ENCODE measurements around the gene PANX2. TPM values are rescaled to one million over a fixed set of nuclear protein-coding genes. Genes with fewer than 3 reads are reported as not detected.

PANX2 gene
- total and polyA plus RNA-seq, 5 donors from 2014 or later, result not detected

DNA sequence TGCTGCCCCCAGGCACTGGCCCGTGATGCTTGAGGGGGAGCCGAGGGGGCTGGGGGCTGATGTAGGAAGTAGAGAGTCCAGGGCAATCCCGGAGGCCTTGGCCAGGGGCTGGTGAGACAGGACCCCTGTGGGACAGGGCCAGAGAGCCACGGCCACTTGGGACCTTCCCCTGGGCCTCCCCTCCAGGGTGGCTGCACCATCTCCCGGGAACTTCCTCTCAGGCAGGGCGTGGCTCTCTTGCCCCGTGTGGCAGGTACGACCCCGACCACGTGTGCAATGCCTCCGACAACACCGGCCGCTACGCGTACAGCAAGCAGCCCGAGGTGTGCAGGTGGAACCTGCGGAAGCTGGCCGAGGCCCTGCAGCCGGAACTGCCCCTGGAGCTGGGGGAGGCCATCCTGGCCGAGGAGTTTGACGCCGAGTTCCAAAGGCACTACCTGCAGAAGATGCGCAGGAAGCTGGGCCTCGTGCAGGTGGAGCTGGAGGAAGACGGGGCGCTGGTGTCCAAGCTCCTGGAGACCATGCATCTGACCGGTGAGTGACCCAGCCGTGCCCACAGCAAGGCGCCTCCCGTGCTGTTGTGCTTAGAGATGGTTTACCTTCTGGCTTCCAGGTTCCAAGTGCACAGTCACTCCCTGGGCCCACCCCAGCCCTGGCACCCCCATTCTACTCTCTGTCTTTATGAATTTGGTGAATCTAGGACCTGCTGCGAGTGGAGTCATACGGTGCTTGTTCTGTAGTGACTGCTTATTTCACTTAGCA, 40.0 kb downstream of the PANX2 start:
- H3K27me3 ChIP-seq (ENCODE audit: control insufficient read depth, insufficient read depth, low read length), result no peaks in the 10 kb centered on the region
- H3K9me3 Mint-ChIP-seq, result no peaks in the 10 kb centered on the region
- H3K4me1 Mint-ChIP-seq, result peaks cover 12 to 27% (median 19%) of the 10 kb centered on the region in 4 donors
- no peak for ATAC-seq (ENCODE audit: low read depth in 2 of 2)
- H3K36me3 Mint-ChIP-seq, result peaks cover 22% of the 10 kb centered on the region
- no peak overlapping the region for H3K27ac Mint-ChIP-seq
- no peak overlapping the region for H3K4me3 ChIP-seq (ENCODE audit: low read depth, low read length)
- no peaks in the 10 kb centered on the region for H3K9me3 ChIP-seq (ENCODE audit: control insufficient read depth in 2 of 2, low read length in 2 of 2)
- H3K4me3 Mint-ChIP-seq, result peak overlapping the region in 1 of 4 donors; percentile 35
- H3K4me1 ChIP-seq (ENCODE audit: control insufficient read depth, insufficient read depth, low read length, poor library complexity, severe bottlenecking), result peaks cover 8% of the 10 kb centered on the region
- DNase-seq, result no peak
- no peaks in the 10 kb centered on the region for H3K27me3 Mint-ChIP-seq
- H3K27ac ChIP-seq (ENCODE audit: insufficient read depth, low read length, poor library complexity, severe bottlenecking), result no peak overlapping the region
- H3K36me3 ChIP-seq (ENCODE audit: control insufficient read depth, insufficient read depth, low read length), result peaks cover 50% of the 10 kb centered on the region

DNA sequence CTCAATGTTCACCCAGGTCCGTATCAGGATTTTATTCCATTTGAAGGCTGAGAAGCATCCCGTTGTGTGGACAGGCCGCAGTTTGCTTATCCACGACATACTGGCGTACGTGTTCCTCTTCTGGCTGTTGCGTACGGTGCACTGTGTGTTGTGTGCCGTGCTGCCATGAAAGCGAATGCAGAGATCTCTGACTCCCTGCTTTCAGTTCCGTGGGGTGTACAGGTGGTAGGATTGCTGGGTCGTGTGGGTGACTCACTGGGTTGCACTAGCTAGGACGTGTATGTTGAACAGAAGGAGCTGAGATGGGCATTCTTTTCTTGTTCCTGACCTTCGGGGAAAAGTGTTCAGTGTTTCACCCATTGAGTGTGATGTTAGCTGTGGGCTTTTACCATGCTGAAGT, 40.6 kb downstream of the PANX2 start:
- ATAC-seq (ENCODE audit: low read depth in 2 of 2) (no peak), DNase-seq (no peak)
- peak overlapping the region in 1 of 4 donors; percentile 35 for H3K4me3 Mint-ChIP-seq
- Histone ChIP-seq H3K4me3 (ENCODE audit: low read depth, low read length) (no peak overlapping the region), H3K9me3 (ENCODE audit: control insufficient read depth in 2 of 2, low read length in 2 of 2) (no peaks in the 10 kb centered on the region), H3K36me3 (ENCODE audit: control insufficient read depth, insufficient read depth, low read length) (peaks cover 56% of the 10 kb centered on the region), H3K27me3 (ENCODE audit: control insufficient read depth, insufficient read depth, low read length) (no peaks in the 10 kb centered on the region), H3K27ac (ENCODE audit: insufficient read depth, low read length, poor library complexity, severe bottlenecking) (no peak overlapping the region), H3K4me1 (ENCODE audit: control insufficient read depth, insufficient read depth, low read length, poor library complexity, severe bottlenecking) (peaks cover 8% of the 10 kb centered on the region)
- no peak overlapping the region for H3K27ac Mint-ChIP-seq
- H3K36me3 Mint-ChIP-seq, result peaks cover 28% of the 10 kb centered on the region
- no peaks in the 10 kb centered on the region for H3K9me3 Mint-ChIP-seq
- H3K27me3 Mint-ChIP-seq, result no peaks in the 10 kb centered on the region
- peaks cover 12 to 27% (median 19%) of the 10 kb centered on the region in 4 donors for H3K4me1 Mint-ChIP-seq

GRCh38 chr22:50213263-50213662, 42.7 kb downstream of the PANX2 start:
- no peaks in the 10 kb centered on the region for H3K9me3 ChIP-seq (ENCODE audit: control insufficient read depth in 2 of 2, low read length in 2 of 2)
- H3K27me3 Mint-ChIP-seq, result no peaks in the 10 kb centered on the region
- H3K36me3 Mint-ChIP-seq, result peaks cover 28% of the 10 kb centered on the region
- H3K36me3 ChIP-seq (ENCODE audit: control insufficient read depth, insufficient read depth, low read length), result peaks cover 53% of the 10 kb centered on the region
- ATAC-seq (ENCODE audit: low read depth in 2 of 2) (no peak), DNase-seq (no peak)
- no peaks in the 10 kb centered on the region for H3K27me3 ChIP-seq (ENCODE audit: control insufficient read depth, insufficient read depth, low read length)
- H3K27ac Mint-ChIP-seq, result peak overlapping the region in 1 of 3 donors; percentile 11
- peak overlapping the region in 1 of 4 donors; percentile 58 for H3K4me3 Mint-ChIP-seq
- H3K4me1 Mint-ChIP-seq, result peaks cover 12 to 25% (median 19%) of the 10 kb centered on the region in 4 donors
- no peak overlapping the region for H3K4me3 ChIP-seq (ENCODE audit: low read depth, low read length)
- no peaks in the 10 kb centered on the region for H3K9me3 Mint-ChIP-seq
- no peak overlapping the region for H3K27ac ChIP-seq (ENCODE audit: insufficient read depth, low read length, poor library complexity, severe bottlenecking)
- H3K4me1 ChIP-seq (ENCODE audit: control insufficient read depth, insufficient read depth, low read length, poor library complexity, severe bottlenecking), result peaks cover 8% of the 10 kb centered on the region

DNA sequence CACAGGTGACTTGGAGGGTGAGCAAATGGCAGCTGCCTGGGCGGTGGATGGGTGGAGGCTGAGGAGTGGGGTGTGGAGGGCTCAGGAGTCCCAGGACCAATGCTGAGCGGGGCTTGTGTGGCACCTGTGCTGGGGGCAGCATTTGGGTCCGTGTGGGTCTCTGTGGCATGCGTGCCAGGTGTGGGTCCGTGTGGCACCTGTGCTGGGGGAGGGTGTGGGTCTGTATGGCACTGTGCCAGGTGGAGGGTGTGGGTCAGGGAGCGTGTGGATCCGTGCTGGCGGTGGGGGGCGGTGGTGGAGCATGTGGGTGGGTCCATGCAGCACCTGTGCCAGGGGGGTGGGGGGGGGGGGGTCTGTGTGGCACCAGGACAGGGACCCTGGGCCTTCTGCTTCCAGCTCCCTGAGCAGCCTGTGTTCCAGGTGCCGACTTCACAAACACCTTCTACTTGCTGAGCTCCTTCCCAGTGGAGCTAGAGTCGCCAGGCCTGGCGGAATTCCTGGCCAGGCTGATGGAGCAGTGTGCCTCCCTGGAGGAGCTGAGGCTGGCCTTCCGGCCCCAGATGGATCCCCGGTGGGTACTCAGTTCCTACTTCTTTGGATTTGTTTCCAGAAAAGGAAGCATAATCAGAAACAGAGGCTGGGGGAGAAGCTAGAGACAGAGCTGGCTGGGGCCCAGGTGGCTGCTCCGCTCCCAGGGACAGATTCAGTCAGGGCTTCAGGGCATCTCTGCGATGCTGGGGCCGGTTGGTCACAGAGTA, 44.9 kb downstream of the PANX2 start:
- Histone ChIP-seq H3K9me3 (ENCODE audit: control insufficient read depth in 2 of 2, low read length in 2 of 2) (no peaks in the 10 kb centered on the region), H3K36me3 (ENCODE audit: control insufficient read depth, insufficient read depth, low read length) (peaks cover 56% of the 10 kb centered on the region), H3K4me3 (ENCODE audit: low read depth, low read length) (no peak overlapping the region), H3K27me3 (ENCODE audit: control insufficient read depth, insufficient read depth, low read length) (no peaks in the 10 kb centered on the region), H3K27ac (ENCODE audit: insufficient read depth, low read length, poor library complexity, severe bottlenecking) (no peak overlapping the region), H3K4me1 (ENCODE audit: control insufficient read depth, insufficient read depth, low read length, poor library complexity, severe bottlenecking) (no peaks in the 10 kb centered on the region)
- H3K27me3 Mint-ChIP-seq, result no peaks in the 10 kb centered on the region
- no peak overlapping the region for H3K27ac Mint-ChIP-seq
- peaks cover 24% of the 10 kb centered on the region for H3K36me3 Mint-ChIP-seq
- H3K4me1 Mint-ChIP-seq, result peaks cover 6 to 21% (median 14%) of the 10 kb centered on the region in 4 donors
- DNase-seq (no peak), ATAC-seq (ENCODE audit: low read depth in 2 of 2) (no peak)
- no peaks in the 10 kb centered on the region for H3K9me3 Mint-ChIP-seq
- H3K4me3 Mint-ChIP-seq, result no peak overlapping the region

DNA sequence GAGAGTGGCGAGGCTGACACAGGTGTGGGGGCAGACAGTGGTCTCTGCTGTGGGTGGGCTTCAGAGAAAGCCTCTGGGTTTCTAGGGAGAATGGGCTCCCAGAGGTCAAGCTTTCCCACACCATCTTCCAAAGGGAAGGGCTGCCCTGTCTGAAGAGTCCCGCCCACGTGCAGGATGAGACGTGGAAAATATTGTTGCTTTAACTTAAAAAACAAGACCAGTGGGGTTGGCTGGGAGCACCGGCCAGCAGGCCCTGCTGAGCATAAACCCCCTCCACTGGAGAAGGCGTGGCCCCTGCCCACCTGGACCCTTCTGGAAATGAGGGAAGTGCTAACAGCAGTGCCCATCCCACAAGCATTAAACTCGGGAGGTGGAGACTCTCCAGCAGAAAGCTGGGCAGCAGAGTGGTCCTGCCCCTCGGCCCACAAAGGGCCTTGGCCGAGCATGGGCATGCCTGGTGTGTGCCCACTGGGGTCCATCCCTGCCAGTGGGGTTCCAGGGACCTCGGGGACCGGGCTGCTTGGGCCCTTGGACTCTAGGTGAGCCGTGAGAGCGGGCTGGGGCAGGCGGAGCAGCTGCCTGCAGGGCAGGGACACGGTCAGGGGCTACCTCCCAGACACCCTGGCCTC, 45.6 kb downstream of the PANX2 start:
- Mint-ChIP-seq H3K4me3 (peak overlapping the region in 1 of 4 donors; percentile 16), H3K9me3 (no peaks in the 10 kb centered on the region), H3K4me1 (peaks cover 6 to 18% (median 14%) of the 10 kb centered on the region in 4 donors), H3K36me3 (peaks cover 21% of the 10 kb centered on the region), H3K27ac (no peak overlapping the region), H3K27me3 (no peaks in the 10 kb centered on the region)
- Histone ChIP-seq H3K9me3 (ENCODE audit: control insufficient read depth in 2 of 2, low read length in 2 of 2) (no peaks in the 10 kb centered on the region), H3K27ac (ENCODE audit: insufficient read depth, low read length, poor library complexity, severe bottlenecking) (no peak overlapping the region), H3K27me3 (ENCODE audit: control insufficient read depth, insufficient read depth, low read length) (no peaks in the 10 kb centered on the region), H3K36me3 (ENCODE audit: control insufficient read depth, insufficient read depth, low read length) (peaks cover 56% of the 10 kb centered on the region), H3K4me3 (ENCODE audit: low read depth, low read length) (no peak overlapping the region), H3K4me1 (ENCODE audit: control insufficient read depth, insufficient read depth, low read length, poor library complexity, severe bottlenecking) (no peaks in the 10 kb centered on the region)
- ATAC-seq (ENCODE audit: low read depth in 2 of 2) (no peak), DNase-seq (no peak)

DNA sequence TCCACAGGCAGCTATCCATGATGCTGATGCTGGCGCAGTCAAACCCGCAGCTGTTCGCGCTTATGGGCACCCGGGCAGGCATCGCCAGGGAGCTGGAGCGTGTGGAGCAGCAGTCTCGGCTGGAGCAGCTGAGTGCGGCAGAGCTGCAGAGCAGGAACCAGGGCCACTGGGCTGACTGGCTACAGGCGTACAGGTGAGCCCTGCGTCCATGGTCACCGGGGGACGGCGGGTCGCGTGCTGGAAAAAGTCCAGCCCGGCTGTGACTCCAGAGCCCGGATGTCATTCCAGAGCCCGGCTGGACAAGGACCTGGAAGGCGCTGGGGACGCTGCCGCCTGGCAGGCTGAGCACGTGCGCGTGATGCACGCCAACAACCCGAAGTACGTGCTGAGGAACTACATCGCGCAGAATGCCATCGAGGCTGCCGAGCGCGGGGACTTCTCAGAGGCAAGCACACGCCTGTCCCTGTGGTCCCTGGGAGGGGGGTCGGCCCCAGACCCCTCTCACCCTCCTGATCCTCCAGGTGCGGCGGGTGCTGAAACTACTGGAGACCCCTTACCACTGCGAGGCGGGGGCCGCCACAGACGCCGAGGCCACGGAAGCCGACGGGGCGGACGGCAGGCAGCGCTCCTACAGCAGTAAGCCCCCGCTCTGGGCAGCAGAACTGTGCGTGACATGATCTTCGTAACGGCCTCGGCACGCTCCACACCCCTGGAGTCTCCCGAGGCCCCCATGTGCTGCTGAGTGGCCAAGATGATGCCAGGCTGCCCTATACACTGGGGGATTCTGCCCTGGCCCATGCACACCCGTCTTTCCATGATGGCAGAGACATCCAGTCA, 46.4 kb downstream of the PANX2 start:
- H3K9me3 Mint-ChIP-seq, result no peaks in the 10 kb centered on the region
- Histone ChIP-seq H3K36me3 (ENCODE audit: control insufficient read depth, insufficient read depth, low read length) (peaks cover 59% of the 10 kb centered on the region), H3K4me3 (ENCODE audit: low read depth, low read length) (no peak overlapping the region), H3K27me3 (ENCODE audit: control insufficient read depth, insufficient read depth, low read length) (no peaks in the 10 kb centered on the region), H3K4me1 (ENCODE audit: control insufficient read depth, insufficient read depth, low read length, poor library complexity, severe bottlenecking) (no peaks in the 10 kb centered on the region), H3K27ac (ENCODE audit: insufficient read depth, low read length, poor library complexity, severe bottlenecking) (no peak overlapping the region), H3K9me3 (ENCODE audit: control insufficient read depth in 2 of 2, low read length in 2 of 2) (no peaks in the 10 kb centered on the region)
- H3K36me3 Mint-ChIP-seq, result peaks cover 20% of the 10 kb centered on the region
- ATAC-seq (ENCODE audit: low read depth in 2 of 2), result no peak
- H3K27me3 Mint-ChIP-seq, result no peaks in the 10 kb centered on the region
- no peak for DNase-seq
- no peak overlapping the region for H3K27ac Mint-ChIP-seq
- peaks cover 6 to 17% (median 13%) of the 10 kb centered on the region in 4 donors for H3K4me1 Mint-ChIP-seq
- H3K4me3 Mint-ChIP-seq, result no peak overlapping the region

- peaks cover 4 to 16% (median 9%) of the 10 kb centered on the region in 4 donors for H3K4me1 Mint-ChIP-seq
- DNase-seq (no peak), ATAC-seq (ENCODE audit: low read depth in 2 of 2) (no peak)
- peaks cover 20% of the 10 kb centered on the region for H3K36me3 Mint-ChIP-seq
- Histone ChIP-seq H3K27me3 (ENCODE audit: control insufficient read depth, insufficient read depth, low read length) (no peaks in the 10 kb centered on the region), H3K4me3 (ENCODE audit: low read depth, low read length) (no peak overlapping the region), H3K27ac (ENCODE audit: insufficient read depth, low read length, poor library complexity, severe bottlenecking) (no peak overlapping the region), H3K4me1 (ENCODE audit: control insufficient read depth, insufficient read depth, low read length, poor library complexity, severe bottlenecking) (no peaks in the 10 kb centered on the region), H3K9me3 (ENCODE audit: control insufficient read depth in 2 of 2, low read length in 2 of 2) (no peaks in the 10 kb centered on the region), H3K36me3 (ENCODE audit: control insufficient read depth, insufficient read depth, low read length) (peaks cover 59% of the 10 kb centered on the region)
- no peaks in the 10 kb centered on the region for H3K27me3 Mint-ChIP-seq
- H3K27ac Mint-ChIP-seq, result no peak overlapping the region
- H3K4me3 Mint-ChIP-seq, result no peak overlapping the region
- H3K9me3 Mint-ChIP-seq, result no peaks in the 10 kb centered on the region
Observed at GRCh38 chr22:50217543-50218152, 47.1 kb downstream of the PANX2 start.

All from CD4-positive, CD25-positive, alpha-beta regulatory T cell (primary cell).